Small intestine (tissue), 7 donors: ENCODE data around the gene IFNAR1. TPM values are rescaled to one million over a fixed set of nuclear protein-coding genes. Genes with fewer than 3 reads are reported as not detected.

Experiments
- DNase-seq, 2 donors: peaks; one replicate each; pipeline versions ENCODE4 v3.0.0 to v3.0.0-alpha.2; 2013
- FAIRE-seq: peaks from 2 replicates; lab custom pipeline; 2012; peaks lifted over from hg19 to GRCh38; lab: Jason Lieb, UNC
- H3K27ac ChIP-seq, 3 donors: one replicate each; pipeline ENCODE4 v1.5.1; 2013; ENCODE audit warnings: low read length in 2 of 3, mild to moderate bottlenecking in 2 of 3, control low read depth in 1 of 3, inconsistent platforms in 1 of 3, low read depth in 1 of 3, moderate library complexity in 1 of 3
- H3K27me3 ChIP-seq, 3 donors: one replicate each; pipeline ENCODE4 v1.6.1; 2013; ENCODE audit warnings: low read length in 3 of 3, inconsistent platforms in 1 of 3; ENCODE audit not compliant: control insufficient read depth in 3 of 3, insufficient read depth in 3 of 3
- H3K36me3 ChIP-seq, 3 donors: one replicate each; pipeline ENCODE4 v1.6.1; 2013; ENCODE audit warnings: low read length in 3 of 3, inconsistent platforms in 1 of 3, low read depth in 1 of 3, mild to moderate bottlenecking in 1 of 3, moderate library complexity in 1 of 3; ENCODE audit not compliant: control insufficient read depth in 3 of 3, insufficient read depth in 2 of 3
- H3K4me1 ChIP-seq, 3 donors: one replicate each; pipeline ENCODE4 v1.6.1; 2013; ENCODE audit warnings: low read length in 2 of 3, inconsistent platforms in 1 of 3, low read depth in 1 of 3, mild to moderate bottlenecking in 1 of 3, moderate library complexity in 1 of 3; ENCODE audit not compliant: control insufficient read depth in 3 of 3, insufficient read depth in 2 of 3
- H3K4me3 ChIP-seq, 3 donors: one replicate each; pipeline ENCODE4 v1.5.1; 2013; ENCODE audit warnings: low read length in 3 of 3, control low read depth in 1 of 3, inconsistent platforms in 1 of 3, low read depth in 1 of 3, mild to moderate bottlenecking in 1 of 3, moderate library complexity in 1 of 3
- H3K9me3 ChIP-seq, 2 donors: one replicate each; pipeline ENCODE4 v1.6.1; 2013; ENCODE audit warnings: low read depth in 1 of 2, low read length in 1 of 2; ENCODE audit not compliant: control insufficient read depth in 2 of 2, insufficient read depth in 1 of 2
- WGBS, 3 donors: extraction: QIAGEN DNeasy Blood & Tissue Kit; methylation state at CpG; one replicate each; pipeline ENCODE4 v1.1.7; 2013; 5-methylcytosine and 5-hydroxymethylcytosine counted together
- polyA plus RNA-seq, 4 donors: library from polyadenylated mRNA; stranded (reverse) in 3 of 4; unstranded in 1 of 4; fragments of 200-250 nt in 3 of 4; fragments of 120-200 nt in 1 of 4; gene quantifications; one replicate each; pipeline versions ENCODE4 v1.2.1 to v1.2.3, GENCODE V29; 2013
- donor health status: healthy with polysubstance abuse.
- donor health status: control.
- donor health status: control.
- donor health status: Bipolar disorder and iron deficiency.
- donor health status: healthy.

Gene IFNAR1
- polyA plus RNA-seq, 4 donors, result 6.0 to 31.0 (median 17.3) TPM

DNA sequence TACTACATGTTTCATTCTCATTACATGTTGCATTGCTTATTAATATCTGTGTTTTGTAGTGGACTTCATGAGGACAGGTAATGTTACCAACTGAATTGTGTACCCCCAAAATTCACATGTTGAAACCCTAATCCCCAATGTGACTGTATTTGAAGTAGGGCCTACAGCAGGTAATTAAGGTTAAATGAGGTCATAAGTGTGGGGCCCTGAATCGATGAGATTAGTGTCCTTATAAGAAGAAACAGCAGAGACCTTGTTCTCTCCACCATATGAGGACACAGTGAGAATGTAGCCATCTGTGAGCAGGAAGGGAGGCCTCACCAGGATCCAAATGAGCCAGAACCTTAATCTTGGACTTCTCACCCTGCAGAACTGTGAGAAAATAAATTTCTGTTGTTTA is 15.0 kb upstream of the IFNAR1 start:
- Histone ChIP-seq H3K27ac (no peak overlapping the region), H3K9me3 (peaks cover 0 to 3% of the 10 kb centered on the region in 2 donors), H3K4me1 (no peaks in the 10 kb centered on the region), H3K4me3 (no peak overlapping the region), H3K27me3 (no peaks in the 10 kb centered on the region), H3K36me3 (no peaks in the 10 kb centered on the region)
- DNase-seq (no peak), FAIRE-seq (no peak)
- 54 to 91% (median 68%) methylated on average over 1 of the region's 1 CpG for WGBS, 3 donors

- WGBS, 3 donors, result 90 to 94% (median 93%) methylated on average over 3 of the region's 3 CpGs
- Histone ChIP-seq H3K36me3 (no peaks in the 10 kb centered on the region), H3K27ac (no peak overlapping the region), H3K4me1 (no peaks in the 10 kb centered on the region), H3K9me3 (peaks cover 0 to 3% of the 10 kb centered on the region in 2 donors), H3K4me3 (no peak overlapping the region), H3K27me3 (peaks cover 0 to 6% (median 0%) of the 10 kb centered on the region in 3 donors)
- FAIRE-seq, result no peak
- no peak for DNase-seq
Observed at GRCh38 chr21:33312121-33312520, 12.6 kb upstream of the IFNAR1 start.

GRCh38 chr21:33313183-33313582 is 11.6 kb upstream of the IFNAR1 start:
- DNase-seq (no peak), FAIRE-seq (no peak)
- H3K27ac ChIP-seq, result no peak overlapping the region
- H3K36me3 ChIP-seq, result no peaks in the 10 kb centered on the region
- 87 to 100% (median 88%) methylated on average over 1 of the region's 1 CpG for WGBS, 3 donors
- peaks cover 0 to 6% (median 0%) of the 10 kb centered on the region in 3 donors for H3K27me3 ChIP-seq
- no peaks in the 10 kb centered on the region for H3K4me1 ChIP-seq
- no peak overlapping the region for H3K4me3 ChIP-seq
- H3K9me3 ChIP-seq, result peaks cover 0 to 3% of the 10 kb centered on the region in 2 donors

GRCh38 chr21:33313611-33314010 is 11.2 kb upstream of the IFNAR1 start:
- FAIRE-seq (no peak), DNase-seq (no peak)
- H3K27ac ChIP-seq, result no peak overlapping the region
- 81 to 92% (median 91%) methylated on average over 4 of the region's 4 CpGs for WGBS, 3 donors
- peaks cover 0 to 3% of the 10 kb centered on the region in 2 donors for H3K9me3 ChIP-seq
- no peak overlapping the region for H3K4me3 ChIP-seq
- H3K27me3 ChIP-seq, result peaks cover 0 to 6% (median 0%) of the 10 kb centered on the region in 3 donors
- no peaks in the 10 kb centered on the region for H3K36me3 ChIP-seq
- H3K4me1 ChIP-seq, result no peaks in the 10 kb centered on the region

DNA sequence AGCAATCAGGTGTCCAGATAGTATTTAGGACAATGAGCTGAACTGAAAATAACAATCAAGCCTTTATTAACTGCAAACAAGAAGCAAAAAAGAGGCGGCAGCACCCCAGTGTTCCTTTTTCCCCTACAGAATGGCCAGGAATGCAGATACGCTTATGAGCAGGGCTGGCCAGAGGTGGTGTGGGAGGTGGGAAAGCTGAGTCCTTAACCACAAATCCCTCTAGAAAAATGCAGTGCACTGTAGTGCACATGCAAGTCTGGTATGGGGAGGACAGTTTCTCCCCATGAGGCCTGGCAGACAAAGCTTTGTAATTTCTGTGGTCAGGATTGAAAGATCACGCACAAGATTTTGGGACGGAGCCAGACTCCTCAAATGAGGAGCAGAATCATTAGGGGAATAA is 10.7 kb upstream of the IFNAR1 start:
- FAIRE-seq, result no peak
- 80 to 90% (median 85%) methylated on average over 4 of the region's 4 CpGs for WGBS, 3 donors
- no peak for DNase-seq

DNA sequence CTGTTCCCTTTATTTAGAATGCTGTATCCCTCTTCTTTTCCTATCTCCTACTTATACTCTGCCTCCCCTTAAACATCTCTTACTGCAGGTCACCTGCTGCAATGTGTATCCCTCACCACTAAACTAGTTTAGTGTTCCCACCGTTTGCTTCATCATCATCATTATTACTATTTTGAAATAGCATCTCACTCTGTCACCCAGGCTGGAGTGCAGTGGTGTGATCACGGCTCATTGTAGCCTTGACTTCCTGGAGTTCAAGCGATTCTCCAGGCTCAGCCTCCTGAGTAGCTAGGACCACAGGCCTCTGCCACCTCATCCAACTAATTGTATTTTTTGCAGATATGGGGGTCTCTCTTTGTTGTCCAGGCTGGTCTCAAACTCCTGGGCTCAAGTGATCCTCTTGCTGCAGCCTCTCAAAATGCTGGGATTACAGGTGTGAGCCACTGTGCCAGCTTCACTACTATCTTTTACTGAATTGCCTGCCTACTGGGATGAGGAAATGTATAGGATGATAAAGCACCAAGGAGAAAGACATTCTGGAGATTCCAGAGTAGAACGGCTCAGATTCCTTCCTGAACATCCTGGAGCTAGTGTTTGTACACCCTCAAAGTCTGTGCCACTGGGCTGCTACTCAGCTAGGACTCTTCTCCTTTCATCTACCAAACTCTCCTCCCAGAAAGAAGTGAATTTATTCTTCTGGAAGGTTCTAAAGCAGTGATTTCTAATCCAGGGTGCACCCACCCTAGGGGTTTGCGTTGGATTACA is 8.6 kb upstream of the IFNAR1 start:
- no peak overlapping the region for H3K4me3 ChIP-seq
- FAIRE-seq (no peak), DNase-seq (no peak)
- no peaks in the 10 kb centered on the region for H3K4me1 ChIP-seq
- no peak overlapping the region for H3K27ac ChIP-seq
- H3K27me3 ChIP-seq, result peaks cover 0 to 6% (median 0%) of the 10 kb centered on the region in 3 donors
- no peaks in the 10 kb centered on the region for H3K36me3 ChIP-seq
- H3K9me3 ChIP-seq, result no peaks in the 10 kb centered on the region
- WGBS, 3 donors, result 69 to 77% (median 73%) methylated on average over 5 of the region's 5 CpGs

More for the DNA sequence above, 10.7 kb upstream of the IFNAR1 start:
- no peaks in the 10 kb centered on the region for H3K36me3 ChIP-seq
- no peak overlapping the region for H3K4me3 ChIP-seq
- H3K27me3 ChIP-seq, result peaks cover 0 to 6% (median 0%) of the 10 kb centered on the region in 3 donors
- no peak overlapping the region for H3K27ac ChIP-seq
- peaks cover 0 to 3% of the 10 kb centered on the region in 2 donors for H3K9me3 ChIP-seq
- no peaks in the 10 kb centered on the region for H3K4me1 ChIP-seq

DNA sequence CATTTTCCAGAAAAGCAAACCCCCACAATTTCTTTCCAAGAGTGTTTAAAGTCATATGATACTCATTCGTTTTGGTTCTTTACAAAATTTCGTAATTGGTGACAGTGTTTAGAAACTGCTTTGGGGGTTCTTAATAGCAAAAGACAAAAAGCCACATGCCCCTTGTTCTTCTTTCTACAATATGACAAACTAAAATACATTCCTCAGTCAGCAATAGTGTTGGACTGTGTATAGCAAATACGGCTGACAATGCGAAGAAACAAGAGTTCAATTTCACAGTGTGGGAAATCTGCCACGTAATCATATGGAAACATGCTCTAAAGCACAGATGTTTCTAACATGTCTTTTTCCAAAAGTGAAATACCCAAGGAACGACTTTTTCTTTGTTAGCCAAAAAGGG is 7.6 kb upstream of the IFNAR1 start:
- FAIRE-seq, result no peak
- no peak overlapping the region for H3K4me3 ChIP-seq
- H3K4me1 ChIP-seq, result no peaks in the 10 kb centered on the region
- peaks cover 0 to 6% (median 0%) of the 10 kb centered on the region in 3 donors for H3K27me3 ChIP-seq
- WGBS, 3 donors, result 58 to 75% (median 67%) methylated on average over 6 of the region's 6 CpGs
- no peaks in the 10 kb centered on the region for H3K36me3 ChIP-seq
- no peak overlapping the region for H3K27ac ChIP-seq
- H3K9me3 ChIP-seq, result no peaks in the 10 kb centered on the region
- no peak for DNase-seq

DNA sequence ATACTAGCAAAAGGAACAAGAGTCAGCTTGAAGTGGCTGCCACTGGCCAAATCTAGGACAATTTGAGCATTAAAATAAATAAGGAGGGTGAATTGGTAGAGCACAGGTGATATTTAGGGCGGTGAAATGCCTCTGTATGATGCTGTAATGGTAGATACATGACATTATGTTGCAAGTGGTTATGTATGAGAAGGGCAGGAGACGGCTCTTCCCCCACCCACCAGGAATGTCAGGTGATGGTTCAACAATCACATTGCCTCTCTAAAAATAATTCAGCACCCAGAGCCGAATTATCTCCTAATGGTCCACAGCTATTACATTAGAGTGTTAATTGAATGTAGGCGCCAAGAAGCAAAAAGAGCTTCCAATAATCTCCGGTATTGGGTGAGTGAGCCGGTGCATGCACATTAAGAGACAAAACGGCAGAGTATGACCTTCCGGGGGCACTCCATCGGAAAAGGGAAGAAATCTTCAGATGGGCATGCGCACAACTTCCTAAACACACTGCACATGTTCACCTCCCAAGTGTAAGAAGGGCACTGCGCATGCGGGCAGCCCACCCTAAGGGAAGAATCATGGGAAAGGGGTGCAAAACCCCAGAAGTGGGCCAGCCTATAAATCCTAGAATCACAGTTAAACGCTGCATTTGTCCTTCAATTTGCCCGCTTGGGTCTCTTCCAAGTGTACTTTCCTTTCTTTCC is 6.8 kb upstream of the IFNAR1 start:
- Histone ChIP-seq H3K36me3 (no peaks in the 10 kb centered on the region), H3K27ac (no peak overlapping the region), H3K9me3 (no peaks in the 10 kb centered on the region), H3K27me3 (peaks cover 0 to 6% (median 0%) of the 10 kb centered on the region in 3 donors), H3K4me1 (no peaks in the 10 kb centered on the region), H3K4me3 (no peak overlapping the region)
- FAIRE-seq (no peak), DNase-seq (no peak)
- 88 to 92% (median 90%) methylated on average over 14 of the region's 14 CpGs for WGBS, 3 donors
